HG03460 (cell line): Measurements from ENCODE around the gene IL18R1.
A peak's percentile ranks its signal among the peaks of the same experiment; 100 is the strongest.

Source experiments
- ATAC-seq: cut with Tn5 transposase; IDR thresholded peaks from one replicate; pipeline ENCODE4 v1.9.1; 2021; ENCODE audit not compliant: unreplicated experiment

The IL18R1 gene

GRCh38 chr2:102344397-102344796, 11.2 kb upstream of the IL18R1 start:
- ATAC-seq: no peak

DNA sequence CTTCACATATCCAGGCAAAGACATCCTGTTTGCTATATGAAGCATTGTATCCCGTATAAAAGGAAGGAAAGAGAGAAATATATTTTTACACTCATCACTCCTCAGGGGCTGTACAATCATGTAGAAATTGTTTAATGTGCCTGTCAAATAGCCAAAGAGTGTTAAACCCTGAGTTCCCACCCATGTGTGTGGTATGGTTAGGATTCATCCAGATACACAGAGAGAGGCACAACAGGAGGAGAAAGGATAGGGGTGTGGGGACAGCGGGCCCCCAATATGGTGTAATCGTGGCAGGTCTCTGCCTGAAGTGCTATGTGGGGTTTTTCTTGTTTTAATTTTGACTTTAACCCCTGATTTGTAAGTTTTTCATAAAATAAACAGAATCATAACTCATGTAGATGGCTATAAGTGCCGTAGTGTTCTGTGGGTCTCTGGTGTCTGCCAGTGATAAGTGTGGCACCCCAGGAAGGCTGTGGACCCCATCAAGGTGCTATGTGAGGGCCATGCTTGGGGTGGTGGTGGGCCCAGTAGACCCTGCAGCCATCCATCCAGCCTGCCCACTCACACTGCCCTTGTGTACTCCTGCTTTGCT, 10.2 kb upstream of the IL18R1 start:
- no peak for ATAC-seq

GRCh38 chr2:102346381-102347130, 9.0 kb upstream of the IL18R1 start:
- ATAC-seq: no peak

DNA sequence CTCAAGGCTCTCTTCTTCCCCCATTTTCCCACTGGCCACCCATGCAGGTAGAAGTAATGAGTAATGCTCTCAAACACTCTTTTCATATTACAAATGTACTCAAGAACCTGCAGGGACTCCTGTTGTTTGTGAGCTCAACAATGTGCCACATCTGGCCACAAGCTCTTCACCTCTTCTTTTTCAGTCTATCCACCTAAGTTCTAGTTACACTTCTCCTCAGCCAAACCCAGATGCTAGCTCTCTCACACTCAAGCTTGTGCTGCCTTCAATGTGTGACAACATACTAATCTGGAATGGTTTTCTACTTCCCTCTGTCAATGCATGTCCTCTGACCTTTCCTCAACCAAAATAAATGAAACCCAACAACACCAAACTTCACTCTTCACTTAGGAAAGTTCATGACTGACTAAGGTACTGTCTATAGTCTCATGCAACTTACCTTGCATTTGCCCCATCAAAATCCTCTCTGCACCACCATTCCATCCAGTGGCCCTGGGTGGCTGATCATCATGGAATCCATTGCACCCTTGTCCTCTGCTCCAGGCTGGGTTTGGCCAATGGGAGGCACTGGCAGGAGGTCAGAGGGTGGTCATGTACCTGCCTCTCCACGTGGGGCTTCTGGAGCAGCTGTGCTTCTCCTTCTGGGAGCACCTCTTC, 5.3 kb upstream of the IL18R1 start:
- no peak for ATAC-seq

- peak; percentile 11 for ATAC-seq
These were observed 751 bp downstream of the IL18R1 start for GRCh38 chr2:102356381-102356712.

DNA sequence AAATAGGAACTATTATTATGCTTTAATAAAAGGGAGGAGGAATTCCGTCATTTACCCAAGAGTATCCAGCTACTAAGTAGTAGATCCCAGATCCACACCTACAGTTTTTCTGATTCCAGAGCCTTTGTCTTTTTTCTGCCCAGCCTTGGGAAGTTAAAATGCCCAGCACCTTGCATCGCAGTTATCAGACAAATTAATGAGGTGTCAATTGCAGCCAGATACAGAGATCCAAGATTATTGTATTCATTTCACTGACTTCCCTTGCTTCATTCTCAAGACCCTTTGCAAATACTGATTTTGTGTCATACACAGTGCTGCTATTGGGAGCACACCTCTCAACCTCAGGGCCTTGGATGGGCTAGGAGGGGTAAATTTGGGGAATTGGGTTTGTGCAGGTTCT, 1.1 kb downstream of the IL18R1 start:
- ATAC-seq: no peak

GRCh38 chr2:102357937-102358336, 2.3 kb downstream of the IL18R1 start:
- no peak for ATAC-seq

DNA sequence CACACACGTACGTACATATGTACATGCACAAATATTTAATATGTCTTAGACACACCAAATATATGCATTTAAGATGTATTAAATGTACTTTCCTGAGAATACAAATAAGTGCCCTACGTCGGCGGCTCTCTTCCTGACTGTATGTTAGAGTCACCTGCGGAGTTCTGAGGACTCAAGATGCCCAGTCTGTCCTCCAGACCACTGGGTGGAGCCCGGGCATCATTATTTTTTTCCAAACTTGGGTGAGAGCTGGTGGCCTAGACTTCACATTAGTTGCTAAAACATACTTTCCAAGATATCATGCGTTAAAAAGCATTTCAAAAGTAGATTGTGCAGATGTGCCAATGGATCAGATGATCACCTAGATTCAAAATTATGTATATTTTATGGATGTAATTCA, 2.9 kb downstream of the IL18R1 start:
- ATAC-seq: no peak

GRCh38 chr2:102359527-102359926, 3.9 kb downstream of the IL18R1 start:
- no peak for ATAC-seq

- no peak for ATAC-seq
These were observed 6.1 kb downstream of the IL18R1 start for GRCh38 chr2:102361632-102362241.

DNA sequence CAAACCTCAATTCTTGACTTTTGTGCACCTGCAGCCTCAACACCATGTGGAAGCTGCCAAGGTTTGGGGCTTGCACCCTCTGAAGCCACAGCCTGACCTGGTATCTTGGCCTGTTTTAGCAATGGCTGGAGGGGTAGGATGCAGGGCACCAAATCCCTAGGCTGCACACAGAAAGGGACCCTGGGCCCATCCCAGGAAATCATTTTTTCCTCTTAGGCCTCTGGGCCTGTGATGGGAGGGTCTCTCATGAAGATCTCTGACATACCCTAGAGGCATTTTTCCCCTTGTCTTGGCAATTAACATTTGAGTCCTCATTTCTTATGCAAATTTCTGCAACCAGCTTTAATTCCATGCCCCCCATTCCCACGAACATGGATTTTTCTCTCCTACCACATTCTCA, 10.2 kb downstream of the IL18R1 start:
- ATAC-seq: no peak

DNA sequence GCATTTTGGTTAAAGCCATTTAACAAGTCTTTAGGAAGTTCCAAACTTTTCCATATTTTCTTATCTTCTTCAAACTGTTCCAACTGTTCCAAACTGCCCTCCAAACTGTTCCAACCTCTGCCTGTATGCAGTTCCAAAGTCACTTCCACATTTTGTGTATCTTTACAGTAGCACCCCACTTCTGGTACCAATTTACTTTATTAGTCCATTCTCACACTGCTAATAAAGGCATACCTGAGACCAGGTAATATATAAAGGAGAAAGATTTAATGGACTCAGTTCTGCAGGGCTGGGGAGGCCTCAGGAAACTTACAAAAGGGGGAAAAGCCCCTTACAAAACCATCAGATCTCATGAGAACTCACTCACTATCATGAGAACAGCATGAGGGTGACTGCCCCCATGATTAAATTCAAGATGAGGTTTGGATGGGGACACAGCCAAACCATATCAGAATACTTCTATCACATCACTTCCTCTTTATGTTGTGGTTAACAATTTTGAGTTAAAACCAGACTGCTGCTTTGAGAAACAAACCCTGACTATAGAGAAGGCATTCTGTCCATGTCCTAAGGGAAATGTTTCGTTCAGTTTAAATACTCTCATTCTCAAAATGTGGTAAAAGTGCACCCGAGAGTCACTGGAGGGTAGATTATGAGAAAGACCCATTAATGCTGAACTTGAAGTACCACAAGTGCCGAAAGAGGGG, 11.0 kb downstream of the IL18R1 start:
- peak; percentile 64 for ATAC-seq

DNA sequence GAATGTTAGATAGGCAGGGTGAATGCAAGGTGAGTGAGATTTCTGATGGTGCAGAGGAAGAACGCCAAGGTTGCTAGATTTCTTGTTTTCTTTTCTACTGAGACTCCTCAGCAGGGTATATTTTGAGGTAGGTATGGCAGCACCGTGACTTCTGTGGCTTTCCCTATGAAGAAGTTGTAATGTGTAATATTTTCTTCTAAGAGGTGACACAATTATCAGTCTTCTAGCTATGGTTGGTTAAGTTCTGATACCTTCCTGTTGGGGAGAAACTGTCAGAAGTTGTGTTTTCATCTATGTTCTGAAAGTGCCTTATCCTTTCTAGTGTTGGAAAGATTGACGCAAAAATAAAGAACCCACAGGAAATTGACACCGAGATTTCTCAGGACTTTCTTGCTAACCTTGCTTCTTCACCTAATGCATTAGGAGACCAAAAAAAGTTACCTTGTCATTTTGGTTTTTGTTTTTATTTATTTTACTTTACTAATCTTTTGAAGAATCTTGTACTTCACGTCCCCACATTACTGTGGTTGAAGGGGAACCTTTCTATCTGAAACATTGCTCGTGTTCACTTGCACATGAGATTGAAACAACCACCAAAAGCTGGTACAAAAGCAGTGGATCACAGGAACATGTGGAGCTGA, 11.9 kb downstream of the IL18R1 start:
- ATAC-seq: peak; percentile 60

DNA sequence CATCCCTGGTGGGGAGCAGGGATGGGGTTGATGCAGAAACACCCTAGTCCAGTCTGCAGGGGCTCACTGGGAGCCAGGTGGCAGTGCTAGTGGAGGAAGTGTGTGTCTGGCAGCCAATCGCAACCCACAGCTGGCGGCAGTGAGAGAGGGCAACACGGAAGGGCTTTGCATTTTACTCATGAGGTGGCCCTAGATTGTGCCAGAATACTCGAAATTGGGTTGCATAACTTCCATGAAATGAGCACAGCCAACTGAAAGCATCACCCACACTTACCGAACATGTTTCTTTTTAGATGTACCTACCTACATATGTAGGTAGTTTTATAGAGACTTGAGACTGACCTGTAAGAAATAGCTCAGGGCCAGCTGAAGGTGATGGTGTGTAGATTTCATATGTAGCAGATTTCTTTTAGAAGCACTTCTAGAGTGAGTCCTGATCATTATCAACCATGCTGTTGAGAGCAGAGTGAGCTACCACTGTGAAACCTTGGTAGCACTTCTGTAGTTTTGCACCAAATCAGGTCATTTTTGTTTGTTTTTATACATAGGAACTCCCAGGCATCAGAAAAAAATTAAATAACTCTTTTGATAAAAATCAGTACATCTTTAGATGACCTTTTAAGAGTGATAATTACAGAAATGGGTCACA, 13.0 kb downstream of the IL18R1 start:
- no peak for ATAC-seq

DNA sequence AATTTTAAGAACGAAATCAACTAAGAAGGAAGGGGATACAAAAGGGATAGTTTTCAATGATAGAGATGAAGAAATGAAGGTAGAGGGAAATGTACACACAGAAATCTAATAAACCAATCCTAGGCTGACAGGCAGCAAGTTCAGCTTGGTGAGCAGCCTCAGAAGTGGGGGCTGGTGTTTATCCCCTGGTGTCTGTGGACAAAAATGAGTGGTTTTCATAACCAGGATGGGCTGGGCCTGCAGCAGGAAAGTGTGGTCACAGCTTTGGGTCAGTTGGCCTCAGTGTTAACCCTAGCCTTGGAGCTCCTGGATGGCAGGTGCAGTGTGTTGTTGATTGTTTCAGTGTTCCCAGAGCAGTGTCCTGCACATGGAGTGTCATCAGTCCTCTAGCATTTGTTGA, 14.3 kb downstream of the IL18R1 start:
- no peak for ATAC-seq

DNA sequence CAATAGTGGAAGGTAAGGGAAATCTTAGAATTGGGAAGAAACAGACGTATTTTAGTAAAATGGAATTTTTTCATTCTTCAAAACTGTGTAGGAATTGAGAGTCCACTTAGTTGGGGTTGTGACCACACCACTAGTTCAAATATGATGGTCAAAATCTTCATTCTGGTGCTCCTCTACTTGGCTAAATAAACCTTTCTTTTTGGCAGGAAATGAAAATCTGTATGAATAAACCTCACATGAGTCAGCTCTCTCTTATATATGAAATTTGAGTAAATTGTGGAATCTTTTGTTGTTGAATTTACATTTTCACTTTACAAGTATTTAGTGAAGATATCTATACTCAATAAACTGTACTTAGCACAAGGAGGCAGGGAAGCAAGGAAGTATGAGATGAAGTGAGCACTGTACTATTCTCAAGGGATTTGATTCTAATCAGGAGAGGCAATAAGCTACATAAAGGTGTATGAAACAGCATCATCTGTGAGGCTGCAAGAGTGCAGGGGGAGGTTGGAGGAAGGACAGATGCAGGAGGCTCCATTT, 20.5 kb downstream of the IL18R1 start:
- ATAC-seq: no peak

GRCh38 chr2:102383722-102384121, 28.1 kb downstream of the IL18R1 start:
- no peak for ATAC-seq

GRCh38 chr2:102385522-102385921, 29.9 kb downstream of the IL18R1 start:
- ATAC-seq: no peak

GRCh38 chr2:102386004-102386403, 30.4 kb downstream of the IL18R1 start:
- ATAC-seq: no peak

- no peak for ATAC-seq
These were observed 31.4 kb downstream of the IL18R1 start for GRCh38 chr2:102386867-102387541.
